ENCODE data around the gene DNAJC24.

DNAJC24 gene

DNA sequence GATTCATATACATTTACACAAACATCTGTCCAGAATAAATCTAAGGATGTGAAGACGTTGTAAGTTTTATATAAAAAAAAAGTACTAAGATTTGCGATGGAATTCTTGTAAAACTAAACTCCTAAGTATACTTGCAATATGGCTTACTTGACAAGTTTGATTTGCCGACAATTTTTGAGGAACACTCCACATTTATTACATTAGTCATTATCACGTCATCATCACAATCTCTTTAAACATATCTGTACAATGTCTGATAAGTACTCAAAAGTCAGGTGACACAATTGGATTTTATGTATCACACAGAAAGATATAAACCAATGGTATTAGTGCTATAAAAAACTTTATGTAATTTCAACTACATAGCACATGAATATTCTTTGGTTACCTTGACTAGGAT lies 109.4 kb downstream of the DNAJC24 start:
- in situ Hi-C loops (cut with HindIII; ENCODE audit: low sequenced_read_pairs): no loop called here
- TF ChIP-seq, protein P1, sequence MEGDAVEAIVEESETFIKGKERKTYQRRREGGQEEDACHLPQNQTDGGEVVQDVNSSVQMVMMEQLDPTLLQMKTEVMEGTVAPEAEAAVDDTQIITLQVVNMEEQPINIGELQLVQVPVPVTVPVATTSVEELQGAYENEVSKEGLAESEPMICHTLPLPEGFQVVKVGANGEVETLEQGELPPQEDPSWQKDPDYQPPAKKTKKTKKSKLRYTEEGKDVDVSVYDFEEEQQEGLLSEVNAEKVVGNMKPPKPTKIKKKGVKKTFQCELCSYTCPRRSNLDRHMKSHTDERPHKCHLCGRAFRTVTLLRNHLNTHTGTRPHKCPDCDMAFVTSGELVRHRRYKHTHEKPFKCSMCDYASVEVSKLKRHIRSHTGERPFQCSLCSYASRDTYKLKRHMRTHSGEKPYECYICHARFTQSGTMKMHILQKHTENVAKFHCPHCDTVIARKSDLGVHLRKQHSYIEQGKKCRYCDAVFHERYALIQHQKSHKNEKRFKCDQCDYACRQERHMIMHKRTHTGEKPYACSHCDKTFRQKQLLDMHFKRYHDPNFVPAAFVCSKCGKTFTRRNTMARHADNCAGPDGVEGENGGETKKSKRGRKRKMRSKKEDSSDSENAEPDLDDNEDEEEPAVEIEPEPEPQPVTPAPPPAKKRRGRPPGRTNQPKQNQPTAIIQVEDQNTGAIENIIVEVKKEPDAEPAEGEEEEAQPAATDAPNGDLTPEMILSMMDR (IDR thresholded peaks at IDR 0.05; ENCODE audit: low read depth, low read length, missing control alignments): no peak
- H3K4me3 ChIP-seq (ENCODE audit: low read depth, low read length): no peak overlapping the region
- DNase-seq (ENCODE audit: low read depth): no peak

DNA sequence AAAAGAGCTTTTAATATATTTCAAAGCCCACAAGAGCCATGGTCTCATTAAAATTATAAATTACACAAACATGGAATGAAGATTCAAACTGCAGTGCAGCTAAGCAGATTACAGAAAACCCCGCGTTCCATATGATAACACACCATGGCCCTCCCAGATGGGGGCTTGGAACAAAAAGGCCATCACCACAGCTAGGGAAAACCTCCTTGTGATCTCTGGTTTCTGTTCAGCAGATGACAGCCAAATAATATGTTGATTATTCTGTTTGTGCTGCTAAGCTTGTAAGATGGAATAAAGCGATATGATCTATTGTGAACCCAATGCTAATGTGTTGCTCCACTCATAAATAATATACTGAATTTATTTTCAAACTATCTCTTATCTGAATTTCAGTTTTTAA lies 111.3 kb downstream of the DNAJC24 start:
- DNase-seq (ENCODE audit: low read depth): no peak
- in situ Hi-C loops (cut with HindIII; ENCODE audit: low sequenced_read_pairs): no loop called here
- H3K4me3 ChIP-seq (ENCODE audit: low read depth, low read length): no peak overlapping the region
- TF ChIP-seq, protein P1 (IDR thresholded peaks at IDR 0.05; ENCODE audit: low read depth, low read length, missing control alignments): no peak

All from astrocyte of the cerebellum (primary cell).